OCI-LY1 (cell line): ENCODE measurements around the gene RRAS2.

Source experiments
- CTCF ChIP-seq: fragments of 200-600 bp; sonication (generic), shearing (Covaris generic); IDR thresholded peaks from 2 replicates; pipeline ENCODE4 v1.5.1; 2017; ENCODE audit warnings: mild to moderate bottlenecking, antibody characterized with exemption, low read length, moderate library complexity, mixed read lengths
- EZH2 ChIP-seq: fragments of 200-600 bp; sonication (generic), shearing (Covaris generic); IDR thresholded peaks from 2 replicates; pipeline ENCODE4 v1.8.0; 2017; ENCODE audit warnings: borderline replicate concordance, mixed run types, mild to moderate bottlenecking, antibody characterized with exemption, low read length, moderate library complexity, mixed read lengths

GRCh38 chr11:14359501-14360031 is 583 bp upstream of the RRAS2 start:
- TF ChIP-seq CTCF: no peak
- no peak for TF ChIP-seq EZH2
